Mucosa of gallbladder (tissue), 1 donor: ENCODE results near the gene ENOPH1. TPM values are rescaled to one million over a fixed set of nuclear protein-coding genes. Genes with fewer than 3 reads are reported as not detected.
"Not testable (repeated sequence)": the region's sequence is repeated elsewhere in the genome, so short reads cannot be mapped to it uniquely, and the experiment has no call there.

ENCODE experiments used
- DNase-seq: peaks from one replicate; pipeline ENCODE4 v3.0.0-alpha.2; 2020; ENCODE audit warnings: low spot score
- total RNA-seq: library from RNA; stranded (reverse); gene quantifications from one replicate; pipeline ENCODE4 v1.2.1, GENCODE V29; 2021
- donor health status: DM: no; HTN: no; CAD: no.

ENOPH1 gene
- total RNA-seq, 1 donor from 2014 or later: 30.1 TPM

- DNase-seq: no peak
These were observed 39.5 kb downstream of the ENOPH1 start for GRCh38 chr4:82469791-82470345.

GRCh38 chr4:82473080-82473479, 42.7 kb downstream of the ENOPH1 start:
- not testable (repeated sequence) for DNase-seq

GRCh38 chr4:82473621-82474164, 43.3 kb downstream of the ENOPH1 start:
- DNase-seq: no peak

GRCh38 chr4:82475931-82476330, 45.5 kb downstream of the ENOPH1 start:
- not testable (repeated sequence) for DNase-seq

GRCh38 chr4:82477469-82477868, 47.1 kb downstream of the ENOPH1 start:
- DNase-seq: peak; percentile 46

GRCh38 chr4:82479562-82479961, 49.2 kb downstream of the ENOPH1 start:
- no peak for DNase-seq

GRCh38 chr4:82480771-82481505, 50.5 kb downstream of the ENOPH1 start:
- no peak for DNase-seq

GRCh38 chr4:82481506-82481840, 51.1 kb downstream of the ENOPH1 start:
- DNase-seq: no peak

GRCh38 chr4:82482387-82482786, 52.0 kb downstream of the ENOPH1 start:
- DNase-seq: no peak

- DNase-seq: peak; percentile 20
These were observed 54.8 kb downstream of the ENOPH1 start for GRCh38 chr4:82484996-82485783.

- no peak for DNase-seq
These were observed 58.7 kb downstream of the ENOPH1 start for GRCh38 chr4:82489076-82489475.

GRCh38 chr4:82489987-82490386, 59.6 kb downstream of the ENOPH1 start:
- DNase-seq: no peak

GRCh38 chr4:82491251-82491960, 61.0 kb downstream of the ENOPH1 start:
- DNase-seq: no peak

- no peak for DNase-seq
These were observed 63.5 kb downstream of the ENOPH1 start for GRCh38 chr4:82493721-82494425.

GRCh38 chr4:82495666-82496065, 65.3 kb downstream of the ENOPH1 start:
- DNase-seq: no peak

GRCh38 chr4:82496349-82496748, 66.0 kb downstream of the ENOPH1 start:
- DNase-seq: no peak

GRCh38 chr4:82499738-82500434, 69.5 kb downstream of the ENOPH1 start:
- DNase-seq: no peak

GRCh38 chr4:82500435-82501153, 70.2 kb downstream of the ENOPH1 start:
- DNase-seq: no peak

GRCh38 chr4:82501154-82501442, 70.7 kb downstream of the ENOPH1 start:
- DNase-seq: no peak

- no peak for DNase-seq
These were observed 77.6 kb downstream of the ENOPH1 start for GRCh38 chr4:82508011-82508410.
